Measurements from ENCODE around the gene PARM1.

- TF ChIP-seq CTCF (conservative IDR thresholded peaks at IDR 0.05; ENCODE audit: low read depth in 2 of 2), result no peak
- no peak for TF ChIP-seq REST (IDR thresholded peaks at IDR 0.05; ENCODE audit: unreplicated experiment)
- TF ChIP-seq POLR2AphosphoS5 (IDR thresholded peaks at IDR 0.05; ENCODE audit: low read depth), result no peak
- TF ChIP-seq EZH2 (IDR thresholded peaks at IDR 0.05; ENCODE audit: low read depth, unreplicated experiment), result no peak
- TF ChIP-seq CREB1 (CRISPR knock-in tag; IDR thresholded peaks at IDR 0.05; ENCODE audit: low read depth), result no peak
- no peak for TF ChIP-seq EZH2phosphoT487 (IDR thresholded peaks at IDR 0.05; ENCODE audit: unreplicated experiment)
- TF ChIP-seq NANOG (IDR thresholded peaks at IDR 0.05; ENCODE audit: borderline replicate concordance), result no peak
- TF ChIP-seq JUNB (IDR thresholded peaks at IDR 0.05; ENCODE audit: unreplicated experiment), result no peak
- no peak for TF ChIP-seq STAT1 (IDR thresholded peaks at IDR 0.05; ENCODE audit: unreplicated experiment)
- no peak for TF ChIP-seq ETS1 (IDR thresholded peaks at IDR 0.05)
- TF ChIP-seq ZNF462 (CRISPR knock-in tag; IDR thresholded peaks at IDR 0.05), result no peak
- no peak for TF ChIP-seq ZNF114 (CRISPR knock-in tag; IDR thresholded peaks at IDR 0.05)
Measured at GRCh38 chr4:74930162-74930561, 2.8 kb upstream of the PARM1 start.
